GM21786 (cell line): ENCODE measurements around the gene MAGEA11.
"Not testable (repeated sequence)": the region's sequence is repeated elsewhere in the genome, so short reads cannot be mapped to it uniquely, and the experiment has no call there.

Source experiments
- ATAC-seq: cut with Tn5 transposase; IDR thresholded peaks from one replicate; pipeline ENCODE4 v1.9.1; 2021; ENCODE audit not compliant: unreplicated experiment

The MAGEA11 gene

DNA sequence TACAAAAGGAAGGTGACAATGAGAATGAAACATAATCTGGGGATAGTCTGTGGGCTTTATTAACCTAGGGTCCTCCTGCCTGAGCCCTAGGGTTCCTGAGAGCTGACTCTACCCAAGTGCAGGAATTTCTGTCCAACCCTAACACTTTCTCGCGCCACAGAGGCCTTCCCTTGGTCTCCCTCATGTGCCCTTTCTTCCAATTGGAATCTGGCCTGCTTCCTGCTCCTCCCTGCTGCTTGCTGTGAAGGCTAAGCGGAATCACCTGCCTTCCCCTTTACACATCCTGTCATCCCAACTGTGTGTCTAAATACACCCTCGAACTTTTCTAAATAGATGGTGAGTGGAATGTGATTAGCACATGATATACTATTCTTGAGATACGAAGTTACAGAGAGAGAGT lies 5.9 kb downstream of the MAGEA11 start:
- ATAC-seq: no peak

DNA sequence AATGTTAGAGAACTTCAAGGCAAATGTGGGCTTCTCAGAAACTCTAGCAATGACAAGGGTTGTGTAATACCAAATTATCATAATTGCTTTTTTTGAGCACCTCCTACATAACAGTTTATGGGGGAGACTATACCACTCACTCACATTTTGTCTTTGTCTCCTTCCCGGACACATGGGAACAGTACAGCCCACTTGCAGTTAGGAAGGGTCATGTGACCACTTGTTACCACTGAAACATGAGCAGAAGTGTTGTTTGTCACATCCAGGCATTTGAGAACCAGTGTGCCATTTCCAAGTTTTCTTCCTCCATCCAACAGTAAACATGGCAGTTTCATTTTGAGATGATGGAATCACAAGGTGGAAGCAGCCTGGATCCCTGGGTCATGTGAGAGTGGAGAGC lies 6.9 kb downstream of the MAGEA11 start:
- ATAC-seq: no peak

DNA sequence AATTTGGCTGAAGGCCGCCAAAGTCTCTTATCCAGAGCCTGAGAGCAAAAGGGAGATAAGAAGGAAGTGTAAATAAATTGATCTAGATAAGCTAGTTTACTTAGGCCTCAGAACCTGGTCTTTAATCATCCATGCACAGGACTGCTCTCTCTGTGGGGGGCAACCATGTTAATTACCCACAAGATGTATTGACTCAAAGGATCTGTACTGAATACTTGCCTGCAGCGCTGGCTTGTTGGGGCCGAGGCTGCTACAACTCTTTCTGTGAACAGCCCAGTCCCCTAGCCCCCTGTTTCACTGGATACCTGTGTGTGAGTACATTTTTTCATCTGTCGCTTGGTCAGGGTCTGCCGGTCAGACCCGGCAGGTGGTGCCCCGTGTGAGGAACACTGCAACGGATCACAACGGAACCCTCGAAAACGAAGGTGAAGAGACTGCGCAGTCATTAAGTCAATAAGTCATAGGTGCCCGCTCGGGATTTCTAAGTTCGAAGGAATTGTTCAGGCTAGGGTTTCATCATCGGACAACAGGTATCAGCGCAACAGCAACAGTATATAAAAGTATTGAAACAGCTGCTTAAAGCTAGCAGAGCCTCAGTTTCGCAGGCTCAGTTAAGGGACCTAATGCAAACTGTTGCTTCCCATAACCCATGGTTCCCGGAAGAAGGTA lies 8.3 kb downstream of the MAGEA11 start:
- ATAC-seq: no peak

DNA sequence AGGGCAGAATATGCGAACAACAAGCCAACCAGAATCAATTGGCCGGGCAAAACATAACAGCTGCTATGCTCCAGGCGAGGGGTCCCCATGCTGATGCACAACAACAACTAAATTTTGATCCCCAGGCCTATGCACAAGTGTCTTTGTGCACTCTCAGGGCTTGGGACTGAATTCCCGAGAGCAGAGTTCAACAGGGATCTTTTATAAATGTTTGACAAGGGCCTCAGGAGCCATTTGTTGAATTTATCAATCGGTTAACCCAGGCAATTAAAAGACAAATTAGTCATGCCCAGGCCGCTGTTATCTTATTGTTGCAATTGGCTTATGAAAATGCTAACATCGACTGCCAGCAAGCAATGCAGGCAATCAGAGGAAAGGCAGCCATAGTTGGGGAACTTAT lies 9.4 kb downstream of the MAGEA11 start:
- ATAC-seq: not testable (repeated sequence)

DNA sequence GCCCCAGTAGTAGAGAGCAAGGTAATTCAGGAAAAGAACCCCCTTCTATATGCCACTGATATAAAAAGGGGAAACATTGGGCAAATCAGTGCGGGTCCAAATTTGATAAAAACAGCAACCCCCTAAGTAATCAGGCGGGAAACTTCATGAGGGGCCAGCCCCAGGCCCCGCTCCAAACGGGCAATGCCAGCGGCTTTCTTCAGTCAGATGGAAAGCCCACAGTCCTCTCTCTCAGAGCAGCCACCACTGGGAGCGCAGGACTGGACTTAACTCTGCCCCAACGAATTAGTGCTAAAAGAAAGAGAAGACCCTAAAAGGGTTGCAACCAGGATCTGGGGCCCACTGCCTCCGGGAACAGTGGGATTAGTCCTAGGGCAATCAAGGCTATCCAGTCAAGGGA lies 9.9 kb downstream of the MAGEA11 start:
- ATAC-seq: no peak

DNA sequence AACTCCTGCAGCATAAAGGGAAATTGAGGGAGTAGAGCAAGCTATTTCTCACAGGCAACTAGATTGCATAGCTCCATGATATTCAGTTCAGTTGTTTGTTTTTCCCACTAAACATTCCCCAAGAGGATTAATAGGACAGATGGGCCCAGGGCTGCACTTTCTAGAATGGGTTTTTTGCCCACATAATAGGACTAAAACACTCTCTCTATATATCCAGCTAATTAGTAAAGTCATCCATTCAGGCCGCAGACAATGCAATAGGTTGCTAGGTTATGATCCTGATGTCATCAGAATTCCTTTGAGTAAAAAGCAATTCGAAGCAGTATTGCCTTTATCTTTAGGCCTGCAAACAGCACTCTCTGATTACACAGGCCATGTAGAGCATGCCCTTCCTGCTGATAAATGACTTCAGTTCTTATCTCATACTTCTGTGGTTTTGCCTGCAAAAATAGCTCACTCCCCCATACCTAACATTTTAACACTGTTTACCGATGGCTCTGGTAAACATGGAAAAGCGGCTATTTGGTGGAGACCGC lies 11.8 kb downstream of the MAGEA11 start:
- ATAC-seq: not testable (repeated sequence)

DNA sequence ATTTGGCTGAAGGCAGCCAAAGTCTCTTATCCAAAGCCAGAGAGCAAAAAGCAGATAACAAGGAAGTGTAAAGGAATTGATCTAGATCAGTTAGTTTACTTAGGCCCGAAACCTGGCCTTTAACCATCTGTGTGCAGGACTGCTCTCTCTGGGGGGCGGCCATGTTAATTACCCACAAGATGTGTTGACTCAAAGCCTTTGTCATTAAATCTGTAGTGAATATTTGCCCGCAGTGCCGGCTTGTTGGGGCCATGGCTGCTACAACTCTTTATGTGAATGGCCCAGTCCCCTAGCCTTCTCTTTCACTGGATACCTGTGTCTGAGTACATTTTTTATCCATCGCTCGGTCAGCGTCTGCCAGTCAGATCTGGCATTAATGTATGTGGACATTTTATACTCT lies 15.4 kb downstream of the MAGEA11 start:
- not testable (repeated sequence) for ATAC-seq

DNA sequence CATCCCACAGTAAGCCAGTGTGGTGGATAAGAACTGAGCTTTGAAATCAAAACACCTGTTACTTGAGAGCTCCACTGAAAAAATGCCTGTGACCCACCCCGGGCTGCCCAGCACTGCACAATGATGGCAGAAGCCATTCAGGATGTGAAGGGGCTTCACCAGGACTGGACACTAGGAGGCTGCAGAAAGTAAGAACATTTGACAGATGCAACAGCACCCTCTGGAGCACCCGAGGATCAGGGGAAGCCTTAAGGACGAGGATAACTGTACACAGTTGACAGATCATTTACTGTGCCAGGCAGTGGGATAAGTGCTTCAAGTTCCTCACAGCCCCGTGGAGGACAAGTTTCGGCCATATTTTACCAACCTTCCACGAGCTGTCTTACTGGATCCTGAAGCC lies 30.4 kb downstream of the MAGEA11 start:
- ATAC-seq: not testable (repeated sequence)

DNA sequence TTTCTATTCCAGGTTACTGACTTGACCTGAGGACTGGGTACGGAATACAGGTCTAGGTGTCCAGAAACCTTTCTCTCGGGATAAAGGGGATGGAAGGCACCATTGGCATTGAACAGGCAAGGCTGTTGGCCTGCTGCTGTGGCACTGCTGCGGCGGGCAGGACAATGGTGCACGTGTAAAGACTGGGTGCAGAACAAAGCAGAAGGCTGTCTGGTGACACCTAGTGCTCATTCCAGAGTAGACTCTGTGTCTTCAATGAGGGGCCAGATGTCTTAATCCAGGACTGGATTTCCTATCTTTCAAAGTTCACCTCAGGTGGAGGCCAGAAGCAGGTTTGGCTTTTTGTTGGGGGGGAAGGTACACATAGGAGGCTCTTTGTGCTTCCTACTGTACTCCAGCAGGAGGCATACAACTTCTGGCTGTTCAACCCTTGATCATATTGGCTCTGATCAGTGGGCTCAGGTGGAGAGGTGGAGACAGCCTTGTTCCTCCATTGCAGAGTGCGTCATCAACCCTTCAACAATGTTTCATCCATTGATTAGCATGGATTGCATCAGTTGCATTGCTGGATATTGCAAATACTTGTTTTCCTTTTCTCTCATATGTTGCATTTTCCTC lies 34.6 kb downstream of the MAGEA11 start:
- ATAC-seq: not testable (repeated sequence)

DNA sequence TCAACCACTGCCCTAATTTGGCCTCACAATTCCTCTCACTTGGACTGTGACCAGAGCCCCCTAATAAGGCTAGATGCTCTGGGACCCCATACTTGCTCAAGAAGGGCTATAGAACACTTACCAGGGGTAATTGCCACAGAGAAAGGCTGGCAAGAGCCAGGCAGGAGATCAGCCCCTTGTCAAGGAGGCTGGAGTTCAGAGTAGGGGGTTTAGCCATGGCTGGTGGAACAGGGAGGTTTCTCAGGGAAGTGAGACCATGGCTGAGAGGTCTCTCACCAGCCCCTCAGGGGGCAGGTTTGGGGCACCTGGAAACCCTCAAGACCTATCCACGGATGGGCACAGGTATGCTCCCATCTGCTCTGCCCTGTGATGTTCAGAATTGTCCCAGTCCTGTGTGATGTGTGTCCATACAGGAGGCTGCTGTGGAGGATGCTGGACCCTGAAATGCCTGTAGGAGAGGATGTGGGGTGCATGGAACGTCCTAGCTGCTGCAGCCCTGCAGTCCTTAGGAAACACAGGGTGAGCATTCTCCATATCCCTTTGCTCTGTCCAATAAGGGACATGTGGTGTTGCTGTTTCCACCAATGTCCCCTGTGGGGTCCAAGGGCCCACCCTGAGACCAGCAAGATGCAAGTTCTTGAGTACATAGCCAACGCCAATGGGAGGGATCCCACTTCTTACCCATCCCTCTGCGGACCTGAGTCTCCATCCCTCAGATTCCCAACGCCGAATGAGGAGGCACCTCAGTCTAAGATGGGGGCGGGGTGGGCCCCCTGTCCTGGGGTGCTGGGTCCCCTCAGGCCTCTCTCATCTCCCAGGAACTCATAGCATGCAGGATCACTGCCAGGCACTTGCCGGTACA lies 45.6 kb downstream of the MAGEA11 start:
- no peak for ATAC-seq

DNA sequence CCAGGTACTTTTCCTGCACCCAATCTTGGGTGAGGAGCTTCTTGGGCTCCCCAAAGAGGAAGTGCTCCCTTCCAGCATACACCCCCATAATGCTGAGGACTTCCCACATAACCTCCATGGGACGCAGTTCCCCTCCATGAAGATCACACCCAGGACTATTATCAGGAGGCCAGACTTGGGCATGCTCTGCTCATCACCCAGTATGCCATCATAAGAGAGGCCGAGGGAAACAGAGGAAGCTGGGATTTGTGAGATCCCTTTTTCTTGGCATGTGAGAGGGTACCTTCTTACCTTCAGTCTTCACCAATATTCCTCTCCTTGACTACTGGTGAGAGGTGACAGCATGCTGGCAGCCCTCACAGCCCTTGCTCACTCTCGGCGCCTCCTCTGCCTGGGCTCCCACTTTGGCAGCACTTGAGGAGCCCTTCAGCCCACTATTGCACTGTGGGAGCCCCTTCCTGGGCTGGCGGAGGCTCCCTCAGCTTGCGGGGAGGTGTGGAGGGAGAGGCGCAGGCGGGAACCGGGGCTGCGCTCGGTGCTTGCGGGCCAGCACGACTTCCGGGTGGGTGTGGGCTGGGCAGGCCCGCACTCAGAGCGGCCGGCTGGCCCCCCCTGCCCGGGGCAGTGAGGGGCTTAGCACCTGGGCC lies 46.3 kb downstream of the MAGEA11 start:
- ATAC-seq: no peak

DNA sequence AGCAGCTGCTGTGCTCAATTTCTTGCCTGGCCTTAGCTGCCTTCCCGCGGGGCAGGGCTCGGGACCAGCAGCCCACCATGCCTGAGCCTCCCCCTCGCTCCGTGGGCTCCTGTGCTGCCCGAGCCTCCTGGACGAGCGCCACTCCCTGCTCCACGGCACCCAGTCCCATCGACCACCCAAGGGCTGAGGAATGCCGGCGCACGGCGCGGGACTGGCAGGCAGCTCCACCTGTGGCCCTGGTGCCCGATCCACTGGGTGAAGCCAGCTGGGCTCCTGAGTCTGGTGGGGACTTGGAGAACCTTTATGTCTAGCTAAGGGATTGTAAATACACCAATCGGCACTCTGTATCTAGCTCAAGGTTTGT lies 46.8 kb downstream of the MAGEA11 start:
- ATAC-seq: not testable (repeated sequence)

DNA sequence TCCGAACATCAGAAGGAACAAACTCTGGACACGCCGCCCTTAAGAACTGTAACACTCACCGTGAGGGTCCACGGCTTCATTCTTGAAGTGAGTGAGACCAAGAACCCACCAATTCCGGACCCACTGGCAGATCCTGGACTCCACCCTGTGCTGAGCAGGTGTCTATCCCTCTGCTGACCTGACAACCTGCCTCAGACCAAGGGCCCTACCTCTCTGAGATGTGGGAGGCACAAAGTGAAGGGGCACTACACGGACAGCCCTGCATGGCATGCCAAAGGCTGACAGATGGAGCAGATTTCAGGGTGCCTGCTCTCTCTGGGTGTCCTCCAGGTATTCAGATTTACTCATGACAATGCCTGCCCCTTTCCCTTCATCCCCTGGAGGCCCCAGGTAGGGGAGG lies 48.0 kb downstream of the MAGEA11 start:
- ATAC-seq: no peak

DNA sequence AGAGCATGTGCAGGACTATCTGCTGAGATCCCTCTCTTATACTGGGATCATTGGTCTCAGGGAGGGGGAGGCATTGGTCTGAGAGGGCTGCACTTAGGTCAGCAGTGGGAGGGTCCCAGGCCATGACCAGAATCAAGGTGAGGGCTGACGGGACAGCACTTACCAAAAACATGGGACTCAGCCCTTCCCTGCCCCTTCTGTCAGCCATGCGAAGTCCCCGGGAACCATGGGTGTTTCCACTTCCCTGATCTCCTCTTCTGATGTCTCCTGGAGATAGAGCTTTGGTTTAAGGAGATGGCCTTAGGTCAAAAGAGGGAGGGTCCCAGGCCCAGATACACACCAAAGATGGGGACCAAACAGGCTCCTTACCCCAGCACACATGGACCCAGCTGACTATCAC lies 49.1 kb downstream of the MAGEA11 start:
- ATAC-seq: no peak

DNA sequence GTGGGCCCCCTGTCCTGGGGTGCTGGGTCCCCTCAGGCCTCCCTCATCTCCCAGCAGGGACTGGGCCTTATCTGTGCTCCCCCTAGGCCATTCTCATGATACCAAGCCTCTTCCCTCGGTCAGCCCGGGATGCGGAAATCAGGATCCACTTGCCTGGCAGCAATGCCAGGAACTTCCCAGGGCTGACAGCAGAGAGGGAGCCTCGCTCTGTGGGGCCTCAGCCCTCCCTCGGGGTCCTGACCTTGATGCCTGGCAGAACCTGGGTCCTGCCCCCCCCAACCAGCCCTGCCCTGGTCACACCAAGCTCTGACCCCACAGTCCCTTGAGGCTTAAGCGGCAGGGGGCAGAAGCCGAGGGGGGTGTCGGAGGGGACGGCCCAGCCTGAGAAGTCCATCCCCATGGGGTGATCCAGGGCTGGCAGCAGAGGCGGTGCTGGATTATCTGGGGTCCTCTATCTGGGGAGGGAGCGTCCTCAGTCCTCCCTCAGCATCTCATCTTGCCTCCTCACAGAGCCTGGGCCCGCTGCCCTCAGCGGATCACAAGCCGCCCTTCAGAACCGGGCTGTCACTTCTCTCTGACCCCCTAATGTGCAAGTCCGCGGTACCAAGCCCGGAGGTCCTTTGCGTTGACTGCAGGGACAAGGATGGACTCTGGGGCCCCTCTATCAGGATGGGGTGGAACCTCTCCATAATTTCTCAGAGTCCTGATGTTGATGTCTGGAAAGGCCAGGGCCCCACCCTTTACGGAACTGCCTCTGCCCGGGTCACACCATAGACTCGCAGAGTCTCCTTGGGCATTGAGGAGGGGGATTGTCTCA lies 50.2 kb downstream of the MAGEA11 start:
- ATAC-seq: not testable (repeated sequence)

DNA sequence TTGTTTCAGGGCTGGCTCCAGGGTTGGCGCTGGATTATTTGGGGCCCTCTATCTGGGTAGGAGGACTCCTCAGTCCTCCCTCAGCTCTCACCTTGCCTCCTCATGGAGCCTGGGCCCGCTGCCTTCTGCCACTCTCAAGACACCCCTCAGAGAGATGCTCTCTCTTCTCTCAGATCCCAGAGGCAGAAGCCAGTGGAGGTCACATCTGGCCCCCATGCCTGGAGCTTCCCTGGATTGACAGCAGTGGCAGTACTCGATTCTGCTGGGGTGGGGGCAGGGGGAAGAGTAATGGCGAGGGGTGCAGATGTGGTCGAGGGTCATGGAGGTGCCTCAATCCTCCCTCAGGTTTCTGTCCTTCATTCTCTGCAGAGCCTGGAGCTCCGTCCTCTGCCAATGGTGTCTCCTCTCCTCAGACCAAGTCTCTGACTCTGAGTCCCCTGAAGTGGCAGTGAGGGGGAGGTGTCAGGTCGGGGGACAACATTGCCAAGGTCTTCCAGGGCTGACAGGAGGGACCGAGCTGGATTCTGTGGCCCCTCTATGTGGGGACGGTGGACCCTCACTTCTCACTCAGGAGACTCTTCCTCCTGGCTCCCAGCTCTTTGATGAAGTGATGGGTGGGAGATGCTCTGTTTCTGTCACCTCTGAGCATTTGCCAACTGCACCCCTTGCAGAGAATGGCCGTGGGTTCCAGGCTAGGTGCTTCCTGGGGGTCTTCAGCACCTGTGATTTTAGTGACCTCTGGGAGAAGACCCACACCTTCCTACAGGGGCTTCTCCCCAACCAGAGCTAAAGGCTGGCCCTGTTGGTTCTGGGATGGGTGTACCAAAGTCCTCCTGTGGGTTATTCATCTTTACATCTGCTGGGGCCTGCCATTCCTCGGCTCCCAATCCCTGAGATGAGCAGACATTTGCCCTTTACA lies 51.1 kb downstream of the MAGEA11 start:
- ATAC-seq: no peak
